A549 (cell line): Measurements from ENCODE around the gene SIRT7. TPM values are rescaled to one million over a fixed set of nuclear protein-coding genes. Genes with fewer than 3 reads are reported as not detected.
A peak's percentile ranks its signal among the peaks of the same experiment; 100 is the strongest.

Source experiments
- ATAC-seq, 2 experiments: fragments of 200-7000 bp in 1 of 2; fragments of >200 bp in 1 of 2; cut with Nextera tagmentation in 1 of 2; cut with Tn5 transposase in 1 of 2; 3 replicates each; pipeline versions ENCODE4 v1.8.0 to v1.9.1; 2018 to 2020; ENCODE audit warnings: mild to moderate bottlenecking in 1 of 2, moderate library complexity in 1 of 2
- CTCF ChIA-PET: fragments of 300-600 bp; sonication (Branson Sonifier 250); formaldehyde crosslinking; extraction: SDS; loops from one replicate; lab custom pipeline; 2021; ENCODE audit warnings: antibody characterized with exemption, inconsistent platforms; lab: Yijun Ruan, JAX
- POLR2A ChIA-PET: fragments of 350-600 bp; formaldehyde crosslinking; extraction: SDS; loops from one replicate; lab custom pipeline; 2021; ENCODE audit warnings: antibody characterized with exemption, inconsistent platforms; lab: Yijun Ruan, JAX
- DNase-seq, 2 experiments: peaks; one replicate each; pipeline versions ENCODE4 v3.0.0 to v3.0.0-alpha.2; 2011 to 2016; ENCODE audit warnings: low read depth in 1 of 2, low spot score in 1 of 2
- FAIRE-seq: peaks from 2 replicates; lab custom pipeline; 2011; peaks lifted over from hg19 to GRCh38; lab: Jason Lieb, UNC
- H3K27ac ChIP-seq, 2 experiments: fragments of >200 bp; sonication (Bioruptor Twin); formaldehyde crosslinking; 3 replicates each; pipeline ENCODE4 v1.5.1; 2016 to 2017
- H3K4me1 ChIP-seq: fragments of >200 bp; sonication (Bioruptor Twin); formaldehyde crosslinking; 3 replicates; pipeline ENCODE4 v1.6.1; 2016
- H3K4me2 ChIP-seq: fragments of >200 bp; sonication (Bioruptor Twin); formaldehyde crosslinking; 3 replicates; pipeline ENCODE4 v1.6.1; 2016
- H3K4me3 ChIP-seq: fragments of >200 bp; sonication (Bioruptor Twin); formaldehyde crosslinking; 3 replicates; pipeline ENCODE4 v1.5.1; 2016
- H3K9me3 ChIP-seq: fragments of >200 bp; sonication (Bioruptor Twin); formaldehyde crosslinking; 3 replicates; pipeline ENCODE4 v1.6.1; 2016
- CBX2 ChIP-seq: fragments of 200-600 bp; sonication (generic); IDR thresholded peaks from 2 replicates; pipeline ENCODE4 v1.6.1; 2016; ENCODE audit warnings: low read depth, mild to moderate bottlenecking, borderline replicate concordance
- CBX8 ChIP-seq: fragments of 200-600 bp; sonication (generic); IDR thresholded peaks from 2 replicates; pipeline ENCODE4 v1.6.1; 2016
- CHD2 ChIP-seq: fragments of 150-350 bp; IDR thresholded peaks from 2 replicates; pipeline ENCODE4 v1.6.1; 2014; ENCODE audit warnings: low read length; ENCODE audit not compliant: partially characterized antibody
- EHMT2 ChIP-seq: fragments of 200-600 bp; sonication (generic); IDR thresholded peaks from 2 replicates; pipeline ENCODE4 v1.6.1; 2016; ENCODE audit warnings: antibody characterized with exemption, low read depth, mild to moderate bottlenecking, moderate library complexity
- FOSB ChIP-seq: fragments of 250-450 bp; sonication (Bioruptor Pico); IDR thresholded peaks from 2 replicates; pipeline ENCODE4 v1.5.0; 2020; ENCODE audit warnings: mild to moderate bottlenecking, moderate library complexity
- JUN ChIP-seq, 2 experiments: fragments of >200 bp; sonication (Bioruptor Twin); formaldehyde crosslinking; IDR thresholded peaks; 2 replicates in 1 of 2; 3 replicates in 1 of 2; pipeline ENCODE4 v1.6.1; 2016 to 2017
- MAFK ChIP-seq: fragments of 450-650 bp; IDR thresholded peaks from 2 replicates; pipeline ENCODE4 v1.6.1; 2014; ENCODE audit not compliant: partially characterized antibody
- NFE2L2 ChIP-seq: fragments of 150-350 bp; conservative IDR thresholded peaks from 2 replicates; pipeline ENCODE4 v1.6.1; 2014; ENCODE audit warnings: low read length
- PBX3 ChIP-seq: IDR thresholded peaks from 2 replicates; pipeline ENCODE4 v1.6.1; 2012
- PHF8 ChIP-seq: fragments of 200-600 bp; sonication (generic); IDR thresholded peaks from 2 replicates; pipeline ENCODE4 v1.6.1; 2016; ENCODE audit warnings: low read depth, mild to moderate bottlenecking, antibody characterized with exemption, moderate library complexity, borderline replicate concordance
- POLR2A ChIP-seq: IDR thresholded peaks from 2 replicates; pipeline ENCODE4 v1.6.1; 2012; ENCODE audit warnings: mild to moderate bottlenecking, low read length
- RAD21 ChIP-seq, 2 experiments: fragments of >200 bp in 1 of 2; sonication (Bioruptor Twin) in 1 of 2; formaldehyde crosslinking in 1 of 2; IDR thresholded peaks in 1 of 2; conservative IDR thresholded peaks in 1 of 2; 2 replicates in 1 of 2; 3 replicates in 1 of 2; pipeline ENCODE4 v1.6.1; 2012 to 2018; ENCODE audit warnings: inconsistent platforms in 1 of 2
- RNF2 ChIP-seq: fragments of 200-600 bp; sonication (generic); IDR thresholded peaks from 2 replicates; pipeline ENCODE4 v1.6.1; 2016; ENCODE audit warnings: low read depth, mild to moderate bottlenecking, antibody characterized with exemption, moderate library complexity, borderline replicate concordance
- SMC3 ChIP-seq: fragments of >200 bp; sonication (Bioruptor Twin); formaldehyde crosslinking; IDR thresholded peaks from 3 replicates; pipeline ENCODE4 v1.6.1; 2018; ENCODE audit warnings: inconsistent platforms
- TFCP2L1 ChIP-seq: fragments of 250-450 bp; sonication (Bioruptor Pico); IDR thresholded peaks from 2 replicates; pipeline ENCODE4 v1.5.0; 2021; ENCODE audit warnings: mild to moderate bottlenecking
- TP53 ChIP-seq: fragments of 250-450 bp; sonication (Bioruptor Pico); IDR thresholded peaks from 2 replicates; pipeline ENCODE4 v1.5.0; 2021; ENCODE audit warnings: mild to moderate bottlenecking, moderate library complexity
- USF2 ChIP-seq: fragments of 450-650 bp; IDR thresholded peaks from 2 replicates; pipeline ENCODE4 v1.6.1; 2014; ENCODE audit warnings: antibody characterized with exemption
- ZC3H11A ChIP-seq: fragments of 450-650 bp; IDR thresholded peaks from 2 replicates; pipeline ENCODE4 v1.6.1; 2014; ENCODE audit warnings: antibody characterized with exemption, mild to moderate bottlenecking
- ZFP36 ChIP-seq: fragments of 450-650 bp; IDR thresholded peaks from 2 replicates; pipeline ENCODE4 v1.6.1; 2014; ENCODE audit warnings: borderline replicate concordance; ENCODE audit not compliant: partially characterized antibody
- WGBS: methylation state at CpG from one replicate; pipeline ENCODE4 v1.1.6; 2017; ENCODE audit errors: missing lambda C conversion rate; 5-methylcytosine and 5-hydroxymethylcytosine counted together
- polyA plus RNA-seq, 4 experiments: library from polyadenylated mRNA; depleted of rRNA in 3 of 4; stranded (reverse); fragments of >200 nt; fragmentation: RNase III in 1 of 4; extraction: RNeasy Plus Mini Kit Qiagen cat#74134 plus additional on column Dnase treatment in 1 of 4; gene quantifications; 2 replicates in 3 of 4; 3 replicates in 1 of 4; pipeline ENCODE4 v1.2.3, GENCODE V29; 2011 to 2017
- TF ChIP-seq, protein P1 (sequence below): IDR thresholded peaks from 2 replicates; pipeline ENCODE4 v1.6.1; 2012
- TF ChIP-seq, protein P2 (sequence below): IDR thresholded peaks from 2 replicates; pipeline ENCODE4 v1.6.1; 2012; ENCODE audit warnings: low read depth, borderline replicate concordance
- TF ChIP-seq, protein P3 (sequence below): fragments of 250-450 bp; sonication (Bioruptor Pico); IDR thresholded peaks from 2 replicates; pipeline ENCODE4 v1.5.0; 2021; ENCODE audit warnings: mild to moderate bottlenecking, moderate library complexity, borderline replicate concordance

The SIRT7 gene
- polyA plus RNA-seq, 2 of the 4 experiments (the other 2 are of a cell fraction) = 9.8 to 35.2 TPM

DNA sequence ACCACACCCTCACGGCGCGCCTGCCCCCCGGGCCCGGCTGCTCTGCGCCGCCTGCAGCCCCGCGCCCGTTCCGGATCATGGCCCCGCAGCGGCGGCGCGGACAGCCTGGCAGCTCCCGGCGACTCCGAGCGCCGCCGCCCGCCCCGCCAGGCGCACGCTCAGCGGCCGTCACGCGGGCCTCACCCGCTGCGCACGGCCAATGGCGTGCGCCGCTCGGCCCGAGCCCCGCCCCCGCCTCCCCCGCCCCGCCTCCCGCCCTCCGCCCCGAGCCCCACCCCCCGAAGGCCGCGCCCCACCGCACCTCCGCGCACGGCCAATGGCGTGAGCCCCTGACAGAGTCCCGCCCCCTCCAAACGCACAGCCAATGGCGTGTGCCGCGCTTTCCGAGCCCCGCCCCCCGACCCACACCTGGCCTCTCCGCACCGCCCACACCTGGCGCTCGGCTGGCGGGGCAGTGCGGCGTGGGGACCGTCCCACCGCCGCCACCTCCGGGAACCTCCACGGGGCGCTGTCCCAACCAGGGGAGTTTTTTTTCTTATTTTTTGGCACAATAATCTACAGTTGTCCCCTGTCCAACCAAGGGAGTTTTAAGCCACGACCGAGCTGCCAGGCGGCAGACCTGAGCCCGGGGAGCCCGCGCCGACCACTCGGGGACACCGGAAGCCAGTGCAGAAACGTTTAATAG, 6.6 kb downstream of the SIRT7 start, which contains the start of gene PCYT2:
Gene PCYT2 (minus strand): TSS at position 123 of the 685 bp plus-strand sequence. CDS start 44 bp downstream, at position 79.
- peak within 1 kb of the TSS; percentile 62 to 88 for H3K27ac ChIP-seq
- CTCF ChIA-PET = interaction anchor here (1.4 to 7.6 kb wide), 2 partner anchors 15 to 26 kb away, joined by 3 to 68 read pairs; partner anchors contain the start of genes MAFG and PYCR1
- DNase-seq = peak; percentile 93 to 99
- H3K4me2 ChIP-seq = peak within 1 kb of the TSS; percentile 98
- no peaks in the 10 kb centered on the region for H3K9me3 ChIP-seq
- TF ChIP-seq, protein P1, sequence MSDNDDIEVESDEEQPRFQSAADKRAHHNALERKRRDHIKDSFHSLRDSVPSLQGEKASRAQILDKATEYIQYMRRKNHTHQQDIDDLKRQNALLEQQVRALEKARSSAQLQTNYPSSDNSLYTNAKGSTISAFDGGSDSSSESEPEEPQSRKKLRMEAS = peak; percentile 26; the same call in 1 of the 2 replicates
- TF ChIP-seq ZC3H11A = no peak
- TF ChIP-seq USF2 = no peak
- no peak for TF ChIP-seq MAFK
- peak; percentile 31; the same call in 1 of the 2 replicates for TF ChIP-seq POLR2A
- TF ChIP-seq JUN (IDR thresholded peaks at IDR 0.05) = peak in 1 of 2 experiments; percentile 66; a peak in 2 of 5 replicates
- POLR2A ChIA-PET = interaction anchor here (1.0 to 1.5 kb wide), 3 partner anchors 12 to 78 kb away, joined by 3 to 4 read pairs (median 3); partner anchors contain the start of gene MCRIP1
- FAIRE-seq = no peak
- peak; percentile 72 to 83 for ATAC-seq
- WGBS = 20% methylated on average over 39 of the region's 84 CpGs
- H3K4me1 ChIP-seq = peaks cover 14% of the 10 kb centered on the region
- peak within 1 kb of the TSS; percentile 71 for H3K4me3 ChIP-seq

DNA sequence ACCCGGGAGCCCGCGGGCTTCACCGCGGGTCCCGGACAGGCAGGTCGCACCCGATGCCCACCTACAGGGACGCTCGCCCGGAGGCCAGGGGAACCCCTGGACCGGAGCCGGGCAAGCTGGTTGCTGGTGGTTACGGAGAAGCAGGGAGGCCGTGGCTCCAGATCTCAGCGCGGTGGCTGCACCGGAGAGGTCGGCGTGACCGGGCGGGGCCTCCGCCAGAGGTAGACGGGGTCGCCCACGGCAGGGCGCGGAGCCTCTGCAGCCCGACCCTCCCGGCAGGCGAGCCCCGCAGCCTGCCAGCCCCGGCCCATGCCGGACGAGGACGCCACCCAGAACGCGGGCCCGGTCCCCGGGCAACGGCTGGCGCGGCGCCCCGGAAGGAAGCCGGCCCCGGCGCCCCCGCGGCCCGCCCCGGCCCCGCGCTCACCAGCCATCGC, 7.1 kb downstream of the SIRT7 start:
- peak overlapping the region; percentile 62 to 88 for H3K27ac ChIP-seq
- ChIA-PET CTCF (interaction anchor here (1.2 to 7.6 kb wide), 4 partner anchors 15 to 49 kb away, joined by 3 to 68 read pairs (median 4); partner anchors contain the start of genes MAFG and PYCR1), POLR2A (interaction anchor here (1.0 to 1.5 kb wide), 3 partner anchors 13 to 78 kb away, joined by 3 to 4 read pairs (median 3); partner anchors contain the start of gene MCRIP1)
- no peaks in the 10 kb centered on the region for H3K9me3 ChIP-seq
- peak overlapping the region; percentile 98 for H3K4me2 ChIP-seq
- no peak for TF ChIP-seq NFE2L2
- no peak for TF ChIP-seq FOSB (CRISPR knock-in tag)
- no peak for TF ChIP-seq TFCP2L1 (CRISPR knock-in tag)
- no peak for TF ChIP-seq SMC3
- no peak for TF ChIP-seq CHD2
- TF ChIP-seq, protein P2, sequence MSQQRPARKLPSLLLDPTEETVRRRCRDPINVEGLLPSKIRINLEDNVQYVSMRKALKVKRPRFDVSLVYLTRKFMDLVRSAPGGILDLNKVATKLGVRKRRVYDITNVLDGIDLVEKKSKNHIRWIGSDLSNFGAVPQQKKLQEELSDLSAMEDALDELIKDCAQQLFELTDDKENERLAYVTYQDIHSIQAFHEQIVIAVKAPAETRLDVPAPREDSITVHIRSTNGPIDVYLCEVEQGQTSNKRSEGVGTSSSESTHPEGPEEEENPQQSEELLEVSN = no peak
- TF ChIP-seq, protein P3, sequence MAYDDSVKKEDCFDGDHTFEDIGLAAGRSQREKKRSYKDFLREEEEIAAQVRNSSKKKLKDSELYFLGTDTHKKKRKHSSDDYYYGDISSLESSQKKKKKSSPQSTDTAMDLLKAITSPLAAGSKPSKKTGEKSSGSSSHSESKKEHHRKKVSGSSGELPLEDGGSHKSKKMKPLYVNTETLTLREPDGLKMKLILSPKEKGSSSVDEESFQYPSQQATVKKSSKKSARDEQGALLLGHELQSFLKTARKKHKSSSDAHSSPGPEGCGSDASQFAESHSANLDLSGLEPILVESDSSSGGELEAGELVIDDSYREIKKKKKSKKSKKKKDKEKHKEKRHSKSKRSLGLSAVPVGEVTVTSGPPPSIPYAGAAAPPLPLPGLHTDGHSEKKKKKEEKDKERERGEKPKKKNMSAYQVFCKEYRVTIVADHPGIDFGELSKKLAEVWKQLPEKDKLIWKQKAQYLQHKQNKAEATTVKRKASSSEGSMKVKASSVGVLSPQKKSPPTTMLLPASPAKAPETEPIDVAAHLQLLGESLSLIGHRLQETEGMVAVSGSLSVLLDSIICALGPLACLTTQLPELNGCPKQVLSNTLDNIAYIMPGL (CRISPR knock-in tag) = no peak
- no peak for TF ChIP-seq PHF8
- TF ChIP-seq TP53 (CRISPR knock-in tag) = no peak
- TF ChIP-seq JUN (IDR thresholded peaks at IDR 0.05) = no peak
- 0 out of 2 replicates have a peak, but pooled peaks have one; percentile 6 for TF ChIP-seq PBX3
- TF ChIP-seq RAD21 (conservative IDR thresholded peaks at IDR 0.05 in 1 of 2, IDR thresholded peaks at IDR 0.05 in 1 of 2) = no peak
- TF ChIP-seq ZFP36 = no peak
- no peak for TF ChIP-seq CBX8
- 0 out of 2 replicates have a peak, but pooled peaks have one; percentile 29 for TF ChIP-seq RNF2
- TF ChIP-seq CBX2 = no peak
- TF ChIP-seq MAFK = no peak
- TF ChIP-seq, protein P1 = 0 out of 2 replicates have a peak, but pooled peaks have one; percentile 9
- TF ChIP-seq EHMT2 = no peak
- peaks cover 10% of the 10 kb centered on the region; the same call in 2 of the 3 replicates for H3K4me1 ChIP-seq
- FAIRE-seq = no peak
- 10% methylated on average over 17 of the region's 55 CpGs for WGBS
- H3K4me3 ChIP-seq = peak overlapping the region; percentile 71
- DNase-seq = no peak
- peak; percentile 3 to 21; a peak in 5 of 6 replicates for ATAC-seq
